GM12872 (cell line): ENCODE measurements around the gene B3GAT1.

ENCODE experiments used
- TF ChIP-seq, protein P1 (sequence below): IDR thresholded peaks from 3 replicates; pipeline ENCODE4 v1.5.1; 2011; ENCODE audit warnings: low read depth, mild to moderate bottlenecking, low read length, moderate library complexity; ENCODE audit not compliant: insufficient read depth

Gene B3GAT1

GRCh38 chr11:134405841-134406240 lies 6.2 kb downstream of the B3GAT1 start:
- TF ChIP-seq, protein P1, sequence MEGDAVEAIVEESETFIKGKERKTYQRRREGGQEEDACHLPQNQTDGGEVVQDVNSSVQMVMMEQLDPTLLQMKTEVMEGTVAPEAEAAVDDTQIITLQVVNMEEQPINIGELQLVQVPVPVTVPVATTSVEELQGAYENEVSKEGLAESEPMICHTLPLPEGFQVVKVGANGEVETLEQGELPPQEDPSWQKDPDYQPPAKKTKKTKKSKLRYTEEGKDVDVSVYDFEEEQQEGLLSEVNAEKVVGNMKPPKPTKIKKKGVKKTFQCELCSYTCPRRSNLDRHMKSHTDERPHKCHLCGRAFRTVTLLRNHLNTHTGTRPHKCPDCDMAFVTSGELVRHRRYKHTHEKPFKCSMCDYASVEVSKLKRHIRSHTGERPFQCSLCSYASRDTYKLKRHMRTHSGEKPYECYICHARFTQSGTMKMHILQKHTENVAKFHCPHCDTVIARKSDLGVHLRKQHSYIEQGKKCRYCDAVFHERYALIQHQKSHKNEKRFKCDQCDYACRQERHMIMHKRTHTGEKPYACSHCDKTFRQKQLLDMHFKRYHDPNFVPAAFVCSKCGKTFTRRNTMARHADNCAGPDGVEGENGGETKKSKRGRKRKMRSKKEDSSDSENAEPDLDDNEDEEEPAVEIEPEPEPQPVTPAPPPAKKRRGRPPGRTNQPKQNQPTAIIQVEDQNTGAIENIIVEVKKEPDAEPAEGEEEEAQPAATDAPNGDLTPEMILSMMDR = no peak

DNA sequence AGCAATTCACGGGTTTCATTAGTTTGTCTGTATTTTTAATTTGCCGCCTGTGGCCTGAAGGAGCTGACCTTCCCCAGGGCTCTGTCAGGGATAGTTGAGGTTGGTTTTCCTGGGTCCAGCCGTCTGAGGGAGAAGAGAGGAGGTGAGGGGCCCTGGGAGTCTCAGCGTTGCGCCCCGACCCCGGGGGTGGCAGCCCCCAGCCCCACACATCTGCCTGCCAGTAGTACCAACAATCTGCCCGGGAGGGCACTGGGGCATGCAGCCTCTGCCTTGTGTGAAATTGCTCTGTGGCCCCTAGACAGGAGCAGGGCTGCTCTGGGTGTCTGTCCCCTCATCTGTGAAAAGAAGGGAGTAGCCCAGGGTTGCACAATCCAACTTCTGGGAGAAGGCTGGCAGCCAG lies 6.6 kb downstream of the B3GAT1 start:
- TF ChIP-seq, protein P1 = no peak

GRCh38 chr11:134404575-134405341 lies 7.3 kb downstream of the B3GAT1 start:
- TF ChIP-seq, protein P1 = no peak

- TF ChIP-seq, protein P1 = no peak
Observed at GRCh38 chr11:134402910-134403309, 9.1 kb downstream of the B3GAT1 start.

DNA sequence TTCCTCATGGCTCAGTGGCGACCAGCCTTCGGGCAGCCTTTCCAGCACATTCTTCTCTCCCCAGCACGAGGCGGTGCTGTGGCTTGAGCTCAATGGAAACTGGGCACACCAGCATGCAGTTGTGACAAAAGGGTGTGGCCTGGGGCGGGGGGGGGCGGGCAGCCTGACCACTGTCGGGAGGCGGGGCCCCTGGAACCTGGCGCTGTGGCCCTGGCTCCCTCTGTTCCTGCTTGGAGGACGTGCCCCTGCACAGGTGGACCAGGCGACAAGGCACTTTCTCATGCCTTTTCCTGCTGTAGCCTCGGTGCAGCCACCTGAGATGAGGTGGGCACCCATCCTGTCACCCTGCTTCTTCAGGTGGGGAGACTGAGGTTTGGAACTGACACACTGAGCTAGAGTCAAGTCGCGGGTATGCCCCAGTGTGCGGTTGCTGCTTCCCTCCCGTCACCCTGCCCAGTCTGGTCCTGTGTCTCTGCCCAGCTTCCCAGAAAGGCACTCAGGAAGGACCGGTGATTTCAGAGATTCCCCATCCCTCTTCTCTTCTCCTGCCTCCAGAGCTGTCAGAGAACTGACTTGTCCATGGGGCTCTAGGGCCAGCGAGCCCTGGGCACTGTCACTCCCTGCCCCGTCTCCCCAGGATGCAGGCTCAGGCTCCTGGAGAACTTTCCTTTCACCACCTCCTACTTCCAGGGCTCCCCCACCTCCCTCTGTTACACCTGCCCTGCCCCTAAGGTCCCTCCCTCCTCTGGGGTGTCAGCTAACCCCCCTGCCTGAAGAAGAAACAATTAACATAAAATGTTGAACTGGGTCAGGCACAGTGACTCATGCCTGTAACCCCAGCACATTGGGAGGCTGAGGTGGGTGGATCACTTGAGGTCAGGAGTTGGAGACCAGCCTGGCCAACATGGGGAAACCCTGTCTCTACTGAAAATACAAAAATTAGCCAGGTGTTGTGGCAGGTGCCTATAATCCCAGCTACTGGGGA lies 9.9 kb downstream of the B3GAT1 start:
- TF ChIP-seq, protein P1 = no peak

GRCh38 chr11:134399996-134400395 lies 12.0 kb downstream of the B3GAT1 start:
- TF ChIP-seq, protein P1 = no peak

GRCh38 chr11:134399293-134399654 lies 12.8 kb downstream of the B3GAT1 start:
- TF ChIP-seq, protein P1 = no peak
